ENCODE measurements around the gene AK5. TPM values are rescaled to one million over a fixed set of nuclear protein-coding genes. Genes with fewer than 3 reads are reported as not detected.

The AK5 gene
- total RNA-seq, 2 experiments from 2014 or later, result 4.6 to 5.6 TPM

GRCh38 chr1:77275194-77275593, 6.6 kb upstream of the AK5 start:
- H3K4me3 Mint-ChIP-seq, result no peak overlapping the region
- DNase-seq (no peak), ATAC-seq (no peak)
- CTCF ChIA-PET, result no interaction called here
- H3K27me3 Mint-ChIP-seq, result peaks cover 2% of the 10 kb centered on the region
- POLR2A ChIA-PET, result no interaction called here
- intact Hi-C loops (cut with micrococcal nuclease), result no loop called here
- H3K9me3 Mint-ChIP-seq, result no peaks in the 10 kb centered on the region
- H3K4me1 Mint-ChIP-seq (ENCODE audit: low read depth), result peaks cover 6% of the 10 kb centered on the region
- no peak overlapping the region for H3K27ac Mint-ChIP-seq
- no peaks in the 10 kb centered on the region for H3K36me3 Mint-ChIP-seq (ENCODE audit: low read depth)
- TF ChIP-seq CTCF (IDR thresholded peaks at IDR 0.05), result no peak

GRCh38 chr1:77276941-77277340, 4.9 kb upstream of the AK5 start:
- Mint-ChIP-seq H3K4me1 (ENCODE audit: low read depth) (peaks cover 19% of the 10 kb centered on the region), H3K27ac (no peak overlapping the region), H3K27me3 (peaks cover 2% of the 10 kb centered on the region), H3K9me3 (no peaks in the 10 kb centered on the region), H3K4me3 (no peak overlapping the region), H3K36me3 (ENCODE audit: low read depth) (no peaks in the 10 kb centered on the region)
- POLR2A ChIA-PET, result no interaction called here
- CTCF ChIA-PET, result no interaction called here
- DNase-seq (no peak), ATAC-seq (no peak)
- no peak for TF ChIP-seq CTCF (IDR thresholded peaks at IDR 0.05)
- intact Hi-C loops (cut with micrococcal nuclease), result no loop called here

GRCh38 chr1:77279929-77280328, 1.9 kb upstream of the AK5 start:
- Mint-ChIP-seq H3K9me3 (no peaks in the 10 kb centered on the region), H3K36me3 (ENCODE audit: low read depth) (no peaks in the 10 kb centered on the region), H3K27ac (no peak overlapping the region), H3K27me3 (peaks cover 2% of the 10 kb centered on the region), H3K4me1 (ENCODE audit: low read depth) (peaks cover 22% of the 10 kb centered on the region), H3K4me3 (no peak overlapping the region)
- ChIA-PET CTCF (interaction anchor here (1.7 kb wide), 1 partner anchor 254 kb away, joined by 5 read pairs; no protein-coding TSS in a partner anchor), POLR2A (no interaction called here)
- no peak for TF ChIP-seq CTCF (IDR thresholded peaks at IDR 0.05)
- intact Hi-C loops (cut with micrococcal nuclease), result no loop called here
- DNase-seq (no peak), ATAC-seq (no peak)

- H3K9me3 Mint-ChIP-seq, result no peaks in the 10 kb centered on the region
- CTCF ChIA-PET, result interaction anchor here (1.0 to 1.8 kb wide), 3 partner anchors 13 to 253 kb away, joined by 3 to 5 read pairs (median 4); no protein-coding TSS in a partner anchor
Observed at GRCh38 chr1:77280962-77281361, 857 bp upstream of the AK5 start.

More at GRCh38 chr1:77280962-77281361, 857 bp upstream of the AK5 start:
- POLR2A ChIA-PET, result interaction anchor here (1.0 kb wide), 1 partner anchor 9 kb away, joined by 3 read pairs; no protein-coding TSS in a partner anchor
- Mint-ChIP-seq H3K4me3 (peak overlapping the region; percentile 62), H3K27me3 (peaks cover 2% of the 10 kb centered on the region), H3K36me3 (ENCODE audit: low read depth) (no peaks in the 10 kb centered on the region), H3K27ac (no peak overlapping the region), H3K4me1 (ENCODE audit: low read depth) (peaks cover 22% of the 10 kb centered on the region)
- intact Hi-C loops (cut with micrococcal nuclease), result no loop called here
- no peak for DNase-seq
- no peak for ATAC-seq
- no peak for TF ChIP-seq CTCF (IDR thresholded peaks at IDR 0.05)
